HEK293T (cell line): ENCODE results near the gene ZNF469.

ENCODE experiments used
- CTCF ChIA-PET: fragments of 350-600 bp; formaldehyde crosslinking; extraction: SDS; loops from one replicate; lab custom pipeline; 2021; ENCODE audit warnings: antibody characterized with exemption, inconsistent platforms; lab: Yijun Ruan, JAX
- POLR2A ChIA-PET: fragments of 350-600 bp; formaldehyde crosslinking; extraction: SDS; loops from one replicate; lab custom pipeline; 2020; ENCODE audit warnings: antibody characterized with exemption, inconsistent platforms; lab: Yijun Ruan, JAX
- DNase-seq: peaks from one replicate; pipeline ENCODE4 v3.0.0; 2012; ENCODE audit warnings: mixed read lengths; ENCODE audit errors: extremely low spot score
- ARNT ChIP-seq: fragments of 450-650 bp; IDR thresholded peaks from 2 replicates; pipeline ENCODE4 v1.6.1; 2017; ENCODE audit warnings: mild to moderate bottlenecking
- BHLHE40 ChIP-seq: fragments of 450-650 bp; IDR thresholded peaks from 2 replicates; pipeline ENCODE4 v1.6.1; 2016; ENCODE audit warnings: mild to moderate bottlenecking, moderate library complexity, borderline replicate concordance
- CTBP1 ChIP-seq: fragments of 450-650 bp; IDR thresholded peaks from 2 replicates; pipeline ENCODE4 v1.6.1; 2016; ENCODE audit warnings: borderline replicate concordance
- ELF4 ChIP-seq: fragments of 450-650 bp; IDR thresholded peaks from 2 replicates; pipeline ENCODE4 v1.6.1; 2017; ENCODE audit warnings: antibody characterized with exemption
- FOXA1 ChIP-seq: fragments of 450-650 bp; IDR thresholded peaks from 2 replicates; pipeline ENCODE4 v1.6.1; 2016; ENCODE audit warnings: mild to moderate bottlenecking
- FOXK2 ChIP-seq: fragments of 450-650 bp; IDR thresholded peaks from 2 replicates; pipeline ENCODE4 v1.6.1; 2016; ENCODE audit warnings: mild to moderate bottlenecking
- FOXM1 ChIP-seq: fragments of 450-650 bp; IDR thresholded peaks from 2 replicates; pipeline ENCODE4 v1.6.1; 2017; ENCODE audit warnings: mild to moderate bottlenecking, borderline replicate concordance
- HDGF ChIP-seq: fragments of 450-650 bp; IDR thresholded peaks from 2 replicates; pipeline ENCODE4 v1.6.1; 2017; ENCODE audit warnings: antibody characterized with exemption, borderline replicate concordance
- L3MBTL2 ChIP-seq: fragments of 450-650 bp; conservative IDR thresholded peaks from 2 replicates; pipeline ENCODE4 v1.6.1; 2016; ENCODE audit warnings: mild to moderate bottlenecking
- LEF1 ChIP-seq: fragments of 450-650 bp; IDR thresholded peaks from 2 replicates; pipeline ENCODE4 v1.6.1; 2017; ENCODE audit warnings: mild to moderate bottlenecking, borderline replicate concordance
- NFRKB ChIP-seq: fragments of 450-650 bp; IDR thresholded peaks from 2 replicates; pipeline ENCODE4 v1.6.1; 2016; ENCODE audit warnings: mild to moderate bottlenecking, moderate library complexity
- PKNOX1 ChIP-seq: fragments of 450-650 bp; IDR thresholded peaks from 2 replicates; pipeline ENCODE4 v1.6.1; 2016
- SP1 ChIP-seq: fragments of 450-650 bp; IDR thresholded peaks from 2 replicates; pipeline ENCODE4 v1.6.1; 2017
- SUZ12 ChIP-seq: fragments of 450-650 bp; IDR thresholded peaks from 2 replicates; pipeline ENCODE4 v1.6.1; 2016; ENCODE audit warnings: mild to moderate bottlenecking
- TARDBP ChIP-seq: fragments of 450-650 bp; IDR thresholded peaks from 2 replicates; pipeline ENCODE4 v1.6.1; 2016
- ZNF384 ChIP-seq: fragments of 450-650 bp; IDR thresholded peaks from 2 replicates; pipeline ENCODE4 v1.6.1; 2016

Gene ZNF469

GRCh38 chr16:88392616-88393015 lies 9.9 kb downstream of the ZNF469 start:
- ChIA-PET CTCF (no interaction called here), POLR2A (no interaction called here)
- TF ChIP-seq L3MBTL2 = no peak
- TF ChIP-seq FOXK2 = no peak
- TF ChIP-seq ARNT = no peak
- TF ChIP-seq TARDBP = no peak
- no peak for TF ChIP-seq SP1
- TF ChIP-seq CTBP1 = no peak
- no peak for TF ChIP-seq PKNOX1
- no peak for TF ChIP-seq FOXA1
- no peak for TF ChIP-seq HDGF
- TF ChIP-seq ELF4 = no peak
- TF ChIP-seq FOXM1 = no peak
- TF ChIP-seq BHLHE40 = no peak
- no peak for TF ChIP-seq ZNF384
- no peak for TF ChIP-seq SUZ12
- TF ChIP-seq NFRKB = no peak
- no peak for TF ChIP-seq LEF1
- no peak for DNase-seq

GRCh38 chr16:88393034-88393433 lies 10.3 kb downstream of the ZNF469 start:
- POLR2A ChIA-PET = no interaction called here
- TF ChIP-seq PKNOX1 (no peak), BHLHE40 (no peak), ARNT (no peak), L3MBTL2 (no peak), FOXM1 (no peak), SUZ12 (no peak)
- no peak for DNase-seq
- CTCF ChIA-PET = no interaction called here

- CTCF ChIA-PET = no interaction called here
- TF ChIP-seq ZNF384 = no peak
These were observed 10.8 kb downstream of the ZNF469 start for GRCh38 chr16:88393571-88393970.

GRCh38 chr16:88394426-88394825 lies 11.7 kb downstream of the ZNF469 start:
- ChIA-PET CTCF (no interaction called here), POLR2A (no interaction called here)
- TF ChIP-seq BHLHE40 = no peak
- no peak for TF ChIP-seq TARDBP
- TF ChIP-seq NFRKB = no peak
- TF ChIP-seq ARNT = no peak
- TF ChIP-seq SUZ12 = no peak
- TF ChIP-seq ZNF384 = no peak
- no peak for TF ChIP-seq SP1
- no peak for TF ChIP-seq FOXA1
- no peak for TF ChIP-seq LEF1
- TF ChIP-seq L3MBTL2 = no peak
- no peak for TF ChIP-seq ELF4
- no peak for TF ChIP-seq PKNOX1
- no peak for DNase-seq

More at GRCh38 chr16:88393571-88393970, 10.8 kb downstream of the ZNF469 start:
- POLR2A ChIA-PET = no interaction called here
- no peak for DNase-seq

GRCh38 chr16:88395669-88396584 lies 13.2 kb downstream of the ZNF469 start:
- TF ChIP-seq SUZ12 (no peak), SP1 (no peak), BHLHE40 (no peak), FOXA1 (no peak), TARDBP (no peak), ARNT (no peak), PKNOX1 (no peak), ZNF384 (no peak), ELF4 (no peak), FOXM1 (no peak), NFRKB (no peak), HDGF (no peak), CTBP1 (no peak), FOXK2 (no peak)
- POLR2A ChIA-PET = no interaction called here
- DNase-seq = no peak
- CTCF ChIA-PET = no interaction called here

GRCh38 chr16:88398170-88398873 lies 15.6 kb downstream of the ZNF469 start:
- ChIA-PET POLR2A (no interaction called here), CTCF (no interaction called here)
- DNase-seq = no peak
- TF ChIP-seq CTBP1 = no peak
- TF ChIP-seq ZNF384 = no peak
- no peak for TF ChIP-seq ARNT
- no peak for TF ChIP-seq L3MBTL2
- no peak for TF ChIP-seq SP1
